ENCODE results near the gene SCAI. TPM values are rescaled to one million over a fixed set of nuclear protein-coding genes. Genes with fewer than 3 reads are reported as not detected.
A peak's percentile ranks its signal among the peaks of the same experiment; 100 is the strongest.

The SCAI gene
- total and polyA plus RNA-seq, 9 of the 15 experiments (the other 6 are each of a cell fraction or from before 2014, with no cell fraction given): 0.70 to 12.4 (median 4.2) TPM

GRCh38 chr9:124940894-124941678, 202.2 kb downstream of the SCAI start, which contains the start of gene GOLGA1 (continued):
- TF ChIP-seq TRIM24 (IDR thresholded peaks at IDR 0.05) (0 out of 4 replicates have a peak, but pooled peaks of 1 of the 2 experiments have one; percentile 18), NFIC (IDR thresholded peaks at IDR 0.05) (no peak), CEBPB (tag; IDR thresholded peaks at IDR 0.05) (no peak), ZBTB2 (IDR thresholded peaks at IDR 0.05) (peak; percentile 84), ZNF121 (CRISPR knock-in tag; conservative IDR thresholded peaks at IDR 0.05) (no peak), KDM4B (IDR thresholded peaks at IDR 0.05; ENCODE audit: borderline replicate concordance in 2 of 2, low read depth in 1 of 2) (peak in 1 of 2 experiments; percentile 92; a peak in 2 of 4 replicates), ZNF282 (CRISPR knock-in tag; IDR thresholded peaks at IDR 0.05) (peak; percentile 26; the same call in 1 of the 2 replicates), NFXL1 (CRISPR knock-in tag; IDR thresholded peaks at IDR 0.05) (no peak), ZNF134 (CRISPR knock-in tag; conservative IDR thresholded peaks at IDR 0.05) (no peak), MGA (IDR thresholded peaks at IDR 0.05) (peak; percentile 40; the same call in 1 of the 2 replicates), MCM5 (IDR thresholded peaks at IDR 0.05; ENCODE audit: low read depth) (no peak), MEF2D (tag; conservative IDR thresholded peaks at IDR 0.05; ENCODE audit: low read depth) (no peak), CREB5 (CRISPR knock-in tag; IDR thresholded peaks at IDR 0.05) (no peak), ZNF24 (IDR thresholded peaks at IDR 0.05) (no peak)

Data from K562 (cell line).